HCT116 (cell line): ENCODE measurements around the gene RAN. TPM values are rescaled to one million over a fixed set of nuclear protein-coding genes. Genes with fewer than 3 reads are reported as not detected.

Source experiments
- ATAC-seq: fragments of 200-7000 bp; cut with Tn5 transposase; 2 replicates; pipeline ENCODE4 v1.9.1; 2020; ENCODE audit warnings: mild to moderate bottlenecking, moderate library complexity
- BruUV-seq: library from RNA; stranded (reverse); fragments of 400-500 nt; replicated peaks from 2 replicates; lab custom pipeline; 2021; lab: Mats Ljungman, UMichigan
- CTCF ChIA-PET: fragments of 300-600 bp; sonication (Branson Sonifier 250); formaldehyde crosslinking; loops from one replicate; lab custom pipeline; 2021; ENCODE audit warnings: antibody characterized with exemption; lab: Charles Lee
- POLR2A ChIA-PET: fragments of 300-600, 350-600 bp; sonication (Branson Sonifier 250); formaldehyde crosslinking; loops from one replicate; lab custom pipeline; 2021; ENCODE audit warnings: antibody characterized with exemption; lab: Charles Lee
- RAD21 ChIA-PET, 2 experiments: fragments of 300-600 bp; sonication (Branson Sonifier 250); formaldehyde crosslinking; loops; one replicate each; lab custom pipeline; 2023; ENCODE audit warnings: low total read pairs in 2 of 2; ENCODE audit not compliant: uncharacterized antibody in 2 of 2, unreplicated experiment in 2 of 2, low non-redundant PET in 1 of 2; lab: Charles Lee
- DNase-seq: peaks from one replicate; pipeline ENCODE4 v3.0.0-alpha.2; 2010; ENCODE audit warnings: low read depth, low spot score
- H2AFZ ChIP-seq: fragments of 200-600 bp; shearing (Covaris generic), sonication (generic); 2 replicates; pipeline ENCODE4 v1.6.1; 2017; ENCODE audit warnings: low read depth, mixed run types, mixed read lengths, antibody characterized with exemption, low read length; ENCODE audit not compliant: poor library complexity, severe bottlenecking
- H3K27ac ChIP-seq: 2 replicates; pipeline ENCODE4 v1.5.1; 2012; ENCODE audit warnings: low read depth, low read length
- H3K27me3 ChIP-seq: fragments of 200-600 bp; sonication (generic); 2 replicates; pipeline ENCODE4 v1.6.1; 2016; ENCODE audit warnings: mixed run types, low read length, mixed read lengths; ENCODE audit not compliant: insufficient read depth
- H3K36me3 ChIP-seq, 2 experiments: fragments of 200-500 bp in 1 of 2; fragments of 200-600 bp in 1 of 2; sonication (Bioruptor generic) in 1 of 2; sonication (generic) in 1 of 2; 2 replicates each; pipeline versions ENCODE4 v1.5.1 to v1.6.1; 2014 to 2016; ENCODE audit warnings: low read length in 2 of 2, inconsistent platforms in 1 of 2, mixed read lengths in 1 of 2, mixed run types in 1 of 2; ENCODE audit not compliant: insufficient read depth in 2 of 2, control insufficient read depth in 1 of 2
- H3K4me1 ChIP-seq, 2 experiments: fragments of 200-600 bp in 1 of 2; sonication (generic) in 1 of 2; 2 replicates each; pipeline versions ENCODE4 v1.5.1 to v1.6.1; 2012 to 2017; ENCODE audit warnings: low read length in 2 of 2, inconsistent platforms in 1 of 2, mild to moderate bottlenecking in 1 of 2, mixed read lengths in 1 of 2, mixed run types in 1 of 2, moderate library complexity in 1 of 2; ENCODE audit not compliant: insufficient read depth in 2 of 2, control insufficient read depth in 1 of 2
- H3K4me2 ChIP-seq: fragments of 200-600 bp; sonication (generic); 2 replicates; pipeline ENCODE4 v1.6.1; 2017; ENCODE audit warnings: mixed run types, low read length, mixed read lengths
- H3K4me3 ChIP-seq, 2 experiments: fragments of 200-600 bp in 1 of 2; sonication (generic) in 1 of 2; replicated peaks in 1 of 2; 2 replicates each; pipeline ENCODE4 v1.5.1; 2011 to 2016; ENCODE audit warnings: low read length in 2 of 2, control low read depth in 1 of 2, low read depth in 1 of 2, mild to moderate bottlenecking in 1 of 2, mixed read lengths in 1 of 2, mixed run types in 1 of 2
- H3K79me2 ChIP-seq: fragments of 200-600 bp; sonication (generic); 2 replicates; pipeline ENCODE4 v1.6.1; 2017; ENCODE audit warnings: mild to moderate bottlenecking, mixed run types, low read length, moderate library complexity, mixed read lengths; ENCODE audit not compliant: insufficient read depth
- H3K9ac ChIP-seq: fragments of 200-600 bp; sonication (generic); 2 replicates; pipeline ENCODE4 v1.6.1; 2016; ENCODE audit warnings: low read length, mixed read lengths
- H3K9me2 ChIP-seq: fragments of 200-600 bp; sonication (generic), shearing (Covaris generic); 2 replicates; pipeline ENCODE4 v1.6.1; 2017; ENCODE audit warnings: mixed run types, mild to moderate bottlenecking, moderate library complexity; ENCODE audit not compliant: insufficient read depth
- H3K9me3 ChIP-seq, 2 experiments: fragments of 200-500 bp in 1 of 2; fragments of 200-600 bp in 1 of 2; sonication (Bioruptor generic) in 1 of 2; sonication (generic) in 1 of 2; 2 replicates each; pipeline ENCODE4 v1.6.1; 2014 to 2017; ENCODE audit warnings: low read length in 2 of 2, mixed read lengths in 2 of 2, inconsistent platforms in 1 of 2, low read depth in 1 of 2, mild to moderate bottlenecking in 1 of 2, mixed run types in 1 of 2, moderate library complexity in 1 of 2; ENCODE audit not compliant: control insufficient read depth in 1 of 2, insufficient read depth in 1 of 2
- H4K20me1 ChIP-seq: fragments of 200-600 bp; sonication (generic), shearing (Covaris generic); 2 replicates; pipeline ENCODE4 v1.6.1; 2017; ENCODE audit warnings: mixed run types, mild to moderate bottlenecking, moderate library complexity; ENCODE audit not compliant: insufficient read depth
- CEBPB ChIP-seq: IDR thresholded peaks from 2 replicates; pipeline ENCODE4 v1.6.1; 2012; ENCODE audit warnings: low read depth
- FOSL1 ChIP-seq: IDR thresholded peaks from 2 replicates; pipeline ENCODE4 v1.6.1; 2012; ENCODE audit warnings: low read depth
- POLR2A ChIP-seq: IDR thresholded peaks from 2 replicates; pipeline ENCODE4 v1.7.0; 2011; ENCODE audit warnings: borderline replicate concordance; ENCODE audit not compliant: insufficient read depth, insufficient read length; ENCODE audit errors: extremely low read depth
- POLR2AphosphoS5 ChIP-seq: IDR thresholded peaks from 2 replicates; pipeline ENCODE4 v1.6.1; 2011; ENCODE audit warnings: mild to moderate bottlenecking, low read depth, low read length, moderate library complexity
- SRF ChIP-seq: IDR thresholded peaks from 2 replicates; pipeline ENCODE4 v1.6.1; 2012; ENCODE audit warnings: low read depth
- intact Hi-C: fragments of 100-400 bp; cut with micrococcal nuclease; formaldehyde crosslinking; loops from 2 replicates; pipeline ENCODE4 v1.10.0; 2022
- total RNA-seq: library from RNA; stranded (reverse); gene quantifications from one replicate; pipeline ENCODE4 v1.2.1, GENCODE V29; 2021; ENCODE audit not compliant: unreplicated experiment
- TF ChIP-seq, protein P1 (sequence below): IDR thresholded peaks from 2 replicates; pipeline ENCODE4 v1.6.1; 2012
- TF ChIP-seq, protein P2 (sequence below): IDR thresholded peaks from 2 replicates; pipeline ENCODE4 v1.6.1; 2012; ENCODE audit warnings: low read depth

Gene RAN
- total RNA-seq, 1 experiment from 2014 or later, result 1,420 TPM

DNA sequence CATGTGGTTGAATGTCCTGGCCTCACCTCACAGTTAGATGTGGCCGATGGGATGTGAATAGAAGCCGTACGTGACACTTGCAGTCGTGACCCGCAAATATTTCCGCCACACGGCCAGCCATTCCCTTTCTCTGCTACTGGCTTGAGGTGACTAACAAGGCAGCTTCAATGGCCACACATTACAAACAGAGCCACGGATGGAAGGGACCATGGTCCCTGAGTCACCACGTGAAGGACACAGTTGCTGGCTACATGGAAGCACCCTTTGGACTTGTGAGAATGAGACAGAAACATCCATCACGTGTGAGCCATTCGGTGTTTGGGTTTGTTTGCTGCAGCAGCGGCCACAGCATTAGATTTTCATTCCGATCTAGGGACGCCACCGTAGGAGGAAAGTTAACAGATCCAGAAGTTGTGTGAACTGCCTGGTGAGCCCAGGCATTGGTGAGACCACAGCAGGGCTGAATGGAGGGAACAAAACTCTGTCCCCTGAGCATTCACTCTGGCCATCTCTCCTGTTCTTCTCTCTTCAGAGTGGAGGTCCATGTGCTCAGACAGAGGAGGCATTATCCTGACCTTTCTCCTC lies 48.3 kb downstream of the RAN start:
- H3K27me3 ChIP-seq, result peaks cover 10% of the 10 kb centered on the region; the same call in 1 of the 2 replicates
- H3K4me3 ChIP-seq, result no peak overlapping the region
- H3K27ac ChIP-seq, result no peak overlapping the region
- H3K9ac ChIP-seq, result no peak overlapping the region
- peaks cover 2 to 6% of the 10 kb centered on the region in 2 experiments; a peak in 1 of 4 replicates for H3K4me1 ChIP-seq
- TF ChIP-seq CEBPB, result no peak
- TF ChIP-seq SRF, result no peak
- TF ChIP-seq POLR2AphosphoS5, result no peak
- TF ChIP-seq, protein P1, sequence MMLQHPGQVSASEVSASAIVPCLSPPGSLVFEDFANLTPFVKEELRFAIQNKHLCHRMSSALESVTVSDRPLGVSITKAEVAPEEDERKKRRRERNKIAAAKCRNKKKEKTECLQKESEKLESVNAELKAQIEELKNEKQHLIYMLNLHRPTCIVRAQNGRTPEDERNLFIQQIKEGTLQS, result no peak
- TF ChIP-seq FOSL1, result no peak
- no peak for TF ChIP-seq POLR2A
- TF ChIP-seq, protein P2, sequence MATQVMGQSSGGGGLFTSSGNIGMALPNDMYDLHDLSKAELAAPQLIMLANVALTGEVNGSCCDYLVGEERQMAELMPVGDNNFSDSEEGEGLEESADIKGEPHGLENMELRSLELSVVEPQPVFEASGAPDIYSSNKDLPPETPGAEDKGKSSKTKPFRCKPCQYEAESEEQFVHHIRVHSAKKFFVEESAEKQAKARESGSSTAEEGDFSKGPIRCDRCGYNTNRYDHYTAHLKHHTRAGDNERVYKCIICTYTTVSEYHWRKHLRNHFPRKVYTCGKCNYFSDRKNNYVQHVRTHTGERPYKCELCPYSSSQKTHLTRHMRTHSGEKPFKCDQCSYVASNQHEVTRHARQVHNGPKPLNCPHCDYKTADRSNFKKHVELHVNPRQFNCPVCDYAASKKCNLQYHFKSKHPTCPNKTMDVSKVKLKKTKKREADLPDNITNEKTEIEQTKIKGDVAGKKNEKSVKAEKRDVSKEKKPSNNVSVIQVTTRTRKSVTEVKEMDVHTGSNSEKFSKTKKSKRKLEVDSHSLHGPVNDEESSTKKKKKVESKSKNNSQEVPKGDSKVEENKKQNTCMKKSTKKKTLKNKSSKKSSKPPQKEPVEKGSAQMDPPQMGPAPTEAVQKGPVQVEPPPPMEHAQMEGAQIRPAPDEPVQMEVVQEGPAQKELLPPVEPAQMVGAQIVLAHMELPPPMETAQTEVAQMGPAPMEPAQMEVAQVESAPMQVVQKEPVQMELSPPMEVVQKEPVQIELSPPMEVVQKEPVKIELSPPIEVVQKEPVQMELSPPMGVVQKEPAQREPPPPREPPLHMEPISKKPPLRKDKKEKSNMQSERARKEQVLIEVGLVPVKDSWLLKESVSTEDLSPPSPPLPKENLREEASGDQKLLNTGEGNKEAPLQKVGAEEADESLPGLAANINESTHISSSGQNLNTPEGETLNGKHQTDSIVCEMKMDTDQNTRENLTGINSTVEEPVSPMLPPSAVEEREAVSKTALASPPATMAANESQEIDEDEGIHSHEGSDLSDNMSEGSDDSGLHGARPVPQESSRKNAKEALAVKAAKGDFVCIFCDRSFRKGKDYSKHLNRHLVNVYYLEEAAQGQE, result no peak
- H4K20me1 ChIP-seq, result no peaks in the 10 kb centered on the region
- no peaks in the 10 kb centered on the region for H3K9me2 ChIP-seq
- ChIA-PET RAD21 (no interaction called here), POLR2A (no interaction called here), CTCF (no interaction called here)
- DNase-seq (no peak), ATAC-seq (no peak)
- H3K9me3 ChIP-seq, result no peaks in the 10 kb centered on the region
- H3K79me2 ChIP-seq, result no peaks in the 10 kb centered on the region
- H3K36me3 ChIP-seq, result no peaks in the 10 kb centered on the region
- no TSS peak for BruUV-seq
- H3K4me2 ChIP-seq, result no peak overlapping the region
- H2AFZ ChIP-seq, result no peak overlapping the region
- intact Hi-C loops, result no loop called here
